NCI-H774 (cell line): ENCODE results near the gene VWF.
"Not testable (repeated sequence)": the region's sequence is repeated elsewhere in the genome, so short reads cannot be mapped to it uniquely, and the experiment has no call there.

Source experiments
- DNase-seq: peaks from one replicate; lab custom pipeline; 2025; lab: John Stamatoyannopoulos, UW

Gene VWF

GRCh38 chr12:6124411-6125309 is at the start of gene VWF:
VWF (minus strand) TSS chr12:6124670; CDS start chr12:6123196, 1,474 bp downstream.
- no peak for DNase-seq

GRCh38 chr12:6172862-6173261 is 48.4 kb upstream of the VWF start:
- no peak for DNase-seq

- DNase-seq: no peak
These were observed 47.6 kb upstream of the VWF start for GRCh38 chr12:6172086-6172485.

- DNase-seq: no peak
These were observed 47.0 kb upstream of the VWF start for GRCh38 chr12:6171409-6172015.

GRCh38 chr12:6167327-6168280 is 43.1 kb upstream of the VWF start:
- no peak for DNase-seq

GRCh38 chr12:6166808-6167207 is 42.3 kb upstream of the VWF start:
- no peak for DNase-seq

- DNase-seq: no peak
These were observed 40.9 kb upstream of the VWF start for GRCh38 chr12:6165395-6165794.

- DNase-seq: no peak
These were observed 39.1 kb upstream of the VWF start for GRCh38 chr12:6163416-6164060.

GRCh38 chr12:6161124-6161882 is 36.8 kb upstream of the VWF start:
- DNase-seq: no peak

- not testable (repeated sequence) for DNase-seq
These were observed 35.7 kb upstream of the VWF start for GRCh38 chr12:6160049-6160649.

GRCh38 chr12:6159166-6160011 is 34.9 kb upstream of the VWF start:
- not testable (repeated sequence) for DNase-seq

- no peak for DNase-seq
These were observed 34.3 kb upstream of the VWF start for GRCh38 chr12:6158749-6159148.

GRCh38 chr12:6158255-6158654 is 33.8 kb upstream of the VWF start:
- DNase-seq: no peak

GRCh38 chr12:6157482-6157881 is 33.0 kb upstream of the VWF start:
- no peak for DNase-seq

GRCh38 chr12:6154730-6155459 is 30.4 kb upstream of the VWF start:
- DNase-seq: no peak

- DNase-seq: not testable (repeated sequence)
These were observed 24.3 kb upstream of the VWF start for GRCh38 chr12:6148722-6149121.

GRCh38 chr12:6148061-6148460 is 23.6 kb upstream of the VWF start:
- no peak for DNase-seq

- DNase-seq: no peak
These were observed 22.5 kb upstream of the VWF start for GRCh38 chr12:6146951-6147350.

- DNase-seq: no peak
These were observed 22.0 kb upstream of the VWF start for GRCh38 chr12:6146509-6146908.
